Activated CD8-positive, alpha-beta memory T cell treated with anti-CD3 and anti-CD28 coated beads for 1 hour (primary cell): ENCODE data around the gene GZMM.

ENCODE experiments used
- DNase-seq, 2 donors: peaks; one replicate each; pipeline ENCODE4 v3.0.0-alpha.2; 2020; ENCODE audit warnings: low read depth in 1 of 2; ENCODE audit errors: extremely low read depth in 1 of 2

GZMM gene

DNA sequence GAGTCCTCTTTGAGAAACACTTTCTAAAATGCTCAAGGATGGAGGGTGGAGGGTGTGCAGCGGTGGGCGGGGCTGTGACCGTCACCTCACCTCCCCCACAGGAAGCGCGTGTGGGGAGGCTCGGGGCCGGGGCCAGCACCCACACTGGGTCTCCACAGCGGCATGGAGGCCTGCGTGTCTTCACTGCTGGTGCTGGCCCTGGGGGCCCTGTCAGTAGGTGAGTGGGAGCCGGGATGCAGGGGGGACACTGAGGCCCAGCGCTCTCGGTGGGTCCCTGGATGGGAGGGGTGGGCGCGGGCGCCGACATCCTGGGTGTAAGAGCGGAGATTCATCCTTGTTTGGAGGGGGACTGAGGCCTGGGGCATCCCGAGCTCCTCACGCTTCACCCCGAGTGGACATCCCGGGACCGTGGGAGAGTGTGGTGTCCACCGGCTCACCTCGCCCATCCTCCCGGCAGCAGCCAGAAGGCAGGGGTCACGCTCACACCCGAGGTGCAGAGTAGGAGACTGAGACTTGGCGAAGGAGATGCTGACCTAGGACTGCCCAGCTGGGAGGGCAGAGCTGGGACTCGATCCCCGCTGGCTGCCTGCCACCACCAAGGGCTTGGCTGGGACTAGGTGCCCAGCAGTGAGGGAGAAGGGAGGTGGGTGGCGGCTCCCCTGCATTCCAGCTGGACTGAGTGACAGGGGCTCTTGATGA is at the start of gene GZMM:
TSS of gene GZMM (plus strand) at position 144 of the 699 bp plus-strand sequence. CDS start at position 163, 19 bp downstream.
- peak; percentile 55 to 63 for DNase-seq

- DNase-seq = no peak
Measured at GRCh38 chr19:494171-495080, 49.4 kb upstream of the GZMM start.

DNA sequence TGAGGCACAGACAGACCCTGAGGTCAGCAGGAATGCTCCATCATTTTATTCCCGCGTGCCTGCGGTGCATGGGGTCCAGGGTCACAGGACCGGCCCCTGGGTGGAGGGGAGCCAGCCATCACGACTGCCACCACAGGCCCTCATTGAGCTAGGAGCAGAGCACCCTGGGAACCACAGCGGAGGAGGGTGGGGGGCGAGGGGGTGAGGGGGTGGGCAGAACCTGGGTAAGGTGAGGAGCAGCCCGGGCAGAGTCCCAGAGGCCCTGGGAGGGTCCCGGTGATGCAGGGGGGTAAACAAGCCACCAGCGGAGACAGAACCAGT is 48.8 kb upstream of the GZMM start:
- no peak for DNase-seq

GRCh38 chr19:495402-496111 is 48.3 kb upstream of the GZMM start:
- DNase-seq = no peak

GRCh38 chr19:496112-496665 is 47.7 kb upstream of the GZMM start, which contains the start of gene MADCAM1:
Gene MADCAM1 (plus strand): TSS chr19:496486. CDS start chr19:496500, 14 bp downstream.
- DNase-seq = no peak

- DNase-seq = no peak
Measured at GRCh38 chr19:496986-497385, 46.9 kb upstream of the GZMM start.

DNA sequence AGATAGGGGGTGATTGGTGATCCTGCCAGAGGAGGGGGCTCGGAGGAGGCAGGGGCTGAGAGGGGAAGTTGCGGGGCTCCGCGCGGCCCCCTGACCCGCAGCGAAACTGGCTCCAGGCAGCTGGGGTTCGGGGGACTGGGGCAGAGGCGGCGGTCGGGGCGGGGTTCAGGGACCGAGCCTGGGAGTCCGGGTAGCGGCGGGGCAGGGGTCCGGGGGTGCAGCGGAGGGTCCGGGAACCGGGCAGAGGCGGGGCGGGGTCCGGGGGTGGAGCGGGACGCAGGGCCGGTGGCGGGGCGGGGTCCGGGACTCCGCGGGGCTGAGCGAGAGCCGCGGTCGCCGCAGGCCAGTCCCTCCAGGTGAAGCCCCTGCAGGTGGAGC is 46.4 kb upstream of the GZMM start:
- DNase-seq = no peak

GRCh38 chr19:497869-498510 is 45.9 kb upstream of the GZMM start:
- DNase-seq = no peak

DNA sequence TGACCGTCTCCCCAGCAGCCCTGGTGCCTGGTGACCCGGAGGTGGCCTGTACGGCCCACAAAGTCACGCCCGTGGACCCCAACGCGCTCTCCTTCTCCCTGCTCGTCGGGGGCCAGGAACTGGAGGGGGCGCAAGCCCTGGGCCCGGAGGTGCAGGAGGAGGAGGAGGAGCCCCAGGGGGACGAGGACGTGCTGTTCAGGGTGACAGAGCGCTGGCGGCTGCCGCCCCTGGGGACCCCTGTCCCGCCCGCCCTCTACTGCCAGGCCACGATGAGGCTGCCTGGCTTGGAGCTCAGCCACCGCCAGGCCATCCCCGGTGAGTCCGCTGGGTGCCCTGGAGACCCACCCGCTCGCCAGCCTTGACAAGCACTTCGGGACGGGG is 45.4 kb upstream of the GZMM start:
- no peak for DNase-seq

DNA sequence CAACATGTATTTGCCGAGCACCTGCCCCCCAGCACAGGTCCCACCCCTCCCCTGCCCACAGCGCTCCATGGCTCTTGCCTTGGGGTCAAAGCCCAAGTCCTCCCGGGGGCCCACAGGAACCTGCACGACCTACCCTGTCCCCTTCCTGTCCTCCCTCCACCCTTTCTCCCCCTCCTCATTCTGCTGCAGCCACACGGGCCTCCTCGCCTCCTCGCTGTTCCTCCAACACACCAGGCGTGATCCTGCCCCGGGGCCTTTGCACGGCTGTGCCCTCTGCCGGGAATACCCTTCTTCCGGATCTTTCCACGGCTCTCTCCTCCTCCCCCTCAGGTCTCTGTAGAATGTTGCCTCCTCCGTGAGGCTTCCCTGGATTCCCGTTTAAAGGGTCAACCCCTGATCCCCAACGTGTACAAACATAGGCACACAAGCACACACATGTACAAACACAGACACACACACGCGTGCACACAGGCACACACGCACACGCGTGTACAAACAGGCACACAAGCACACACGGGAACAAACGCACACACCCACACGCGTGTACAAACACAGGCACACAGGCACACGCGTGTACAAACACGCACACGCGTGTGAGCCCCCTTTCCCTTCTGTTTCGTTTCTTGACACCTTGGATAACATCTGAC is 44.8 kb upstream of the GZMM start:
- no peak for DNase-seq

DNA sequence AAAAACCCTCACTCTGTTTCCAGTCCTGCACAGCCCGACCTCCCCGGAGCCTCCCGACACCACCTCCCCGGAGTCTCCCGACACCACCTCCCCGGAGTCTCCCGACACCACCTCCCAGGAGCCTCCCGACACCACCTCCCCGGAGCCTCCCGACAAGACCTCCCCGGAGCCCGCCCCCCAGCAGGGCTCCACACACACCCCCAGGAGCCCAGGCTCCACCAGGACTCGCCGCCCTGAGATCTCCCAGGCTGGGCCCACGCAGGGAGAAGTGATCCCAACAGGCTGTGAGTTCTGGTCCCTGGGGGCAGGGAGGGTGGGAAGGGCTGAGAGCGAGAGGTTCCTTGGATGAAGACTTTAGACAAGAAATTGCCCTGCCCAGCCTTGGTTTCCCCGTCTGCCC is 42.2 kb upstream of the GZMM start:
- DNase-seq = no peak

DNA sequence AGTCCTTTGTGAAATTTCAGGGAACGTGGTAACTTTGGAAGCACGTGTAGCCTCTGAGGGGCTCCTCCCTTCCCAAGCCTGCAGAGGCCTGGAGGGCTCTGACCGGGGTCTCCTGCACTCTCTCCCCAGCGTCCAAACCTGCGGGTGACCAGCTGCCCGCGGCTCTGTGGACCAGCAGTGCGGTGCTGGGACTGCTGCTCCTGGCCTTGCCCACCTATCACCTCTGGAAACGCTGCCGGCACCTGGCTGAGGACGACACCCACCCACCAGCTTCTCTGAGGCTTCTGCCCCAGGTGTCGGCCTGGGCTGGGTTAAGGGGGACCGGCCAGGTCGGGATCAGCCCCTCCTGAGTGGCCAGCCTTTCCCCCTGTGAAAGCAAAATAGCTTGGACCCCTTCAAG is 39.2 kb upstream of the GZMM start:
- DNase-seq = no peak

GRCh38 chr19:506404-507285 is 37.2 kb upstream of the GZMM start:
- DNase-seq = peak; percentile 83 to 86

DNA sequence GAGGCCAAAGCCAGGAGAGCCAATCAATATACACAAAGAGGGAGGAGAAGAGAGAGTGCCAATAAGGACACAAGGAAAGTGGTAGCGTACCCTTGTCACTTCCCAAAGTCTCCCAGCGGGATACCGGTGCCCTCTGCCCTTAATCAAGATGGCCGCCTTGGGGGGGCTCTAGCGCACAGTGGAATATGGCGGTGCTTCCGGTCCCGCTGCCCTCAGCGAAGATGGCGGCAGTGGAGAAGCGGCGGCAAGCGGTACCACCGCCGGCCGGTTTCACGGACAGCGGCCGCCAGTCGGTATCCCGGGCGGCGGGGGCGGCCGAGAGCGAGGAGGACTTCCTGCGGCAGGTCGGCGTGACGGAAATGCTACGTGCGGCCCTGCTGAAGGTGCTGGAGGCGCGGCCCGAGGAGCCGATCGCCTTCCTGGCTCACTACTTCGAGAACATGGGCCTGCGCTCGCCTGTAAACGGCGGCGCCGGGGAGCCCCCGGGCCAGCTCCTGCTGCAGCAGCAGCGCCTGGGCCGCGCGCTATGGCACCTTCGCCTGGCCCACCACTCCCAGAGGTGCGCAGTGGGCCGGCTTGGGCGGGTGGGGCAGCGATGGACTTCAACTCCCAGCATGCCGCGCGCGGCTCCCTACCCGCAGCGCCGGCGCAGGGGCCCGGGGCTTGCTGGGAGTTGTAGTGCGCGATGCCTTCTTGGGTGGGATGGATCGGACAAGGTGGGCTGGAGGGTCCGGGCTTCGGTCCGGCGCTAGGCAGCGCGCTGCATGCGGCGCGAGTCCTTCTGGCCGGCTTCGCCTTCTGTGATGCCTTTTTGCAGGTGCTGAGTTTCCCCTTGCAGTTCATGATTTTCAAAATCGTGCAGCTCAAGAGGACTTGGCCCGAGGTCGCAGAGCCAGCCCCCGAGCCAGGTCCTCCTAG is 36.3 kb upstream of the GZMM start, which contains the start of gene TPGS1:
TSS of gene TPGS1 (plus strand) at position 212 of the 918 bp plus-strand sequence. CDS start at position 222, 10 bp downstream.
- DNase-seq = peak; percentile 65 to 77

DNA sequence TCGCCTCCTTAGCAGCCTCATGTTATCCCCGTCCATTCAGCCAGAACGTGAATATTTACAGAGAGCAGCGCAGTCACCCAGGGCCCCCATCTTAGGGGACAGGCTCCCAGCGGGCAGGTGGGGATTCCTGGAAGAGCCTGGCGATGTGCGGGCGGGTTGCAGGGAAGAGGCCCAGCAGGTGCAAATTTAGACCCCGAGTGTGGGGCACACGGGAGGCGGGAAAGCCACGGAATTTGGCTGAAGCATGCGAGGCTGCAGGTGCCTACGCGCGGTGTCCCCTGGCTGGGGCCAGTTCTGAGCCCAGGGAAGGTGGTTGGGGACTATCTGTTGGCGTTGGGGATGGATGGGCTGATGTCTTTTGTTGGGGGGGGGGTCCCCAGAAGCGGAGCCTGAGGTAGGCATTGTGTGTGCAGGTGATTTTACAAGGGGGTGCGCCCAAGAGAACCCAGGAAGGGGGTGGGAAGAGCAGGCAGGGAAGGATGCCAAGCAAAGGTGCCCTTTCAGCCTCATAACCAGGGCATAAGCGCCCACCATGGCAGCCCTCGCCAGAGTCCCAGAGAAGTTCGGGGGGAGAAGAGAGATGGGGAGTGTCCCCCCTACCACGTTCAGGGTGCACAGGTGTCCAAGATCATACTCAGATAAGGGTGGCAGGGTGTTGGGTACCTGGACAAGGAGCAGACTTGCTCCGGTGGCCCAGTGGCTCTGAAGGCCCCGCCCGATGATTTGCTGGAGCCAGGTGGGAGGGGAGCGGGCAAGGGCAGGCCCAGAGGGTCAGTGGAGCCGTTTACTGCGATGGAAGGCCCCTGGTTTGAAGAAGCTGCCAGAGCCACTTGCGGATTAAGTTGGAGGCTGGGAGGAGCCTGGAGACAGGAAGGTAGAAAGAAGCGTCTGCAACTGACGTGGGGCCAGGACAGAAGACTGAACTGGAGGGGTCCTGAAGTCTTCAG is 35.4 kb upstream of the GZMM start:
- no peak for DNase-seq

- DNase-seq = peak; percentile 85 to 86
Measured at GRCh38 chr19:510606-511100, 33.2 kb upstream of the GZMM start.
